ENCODE measurements around the gene ZBTB25.

Gene ZBTB25

DNA sequence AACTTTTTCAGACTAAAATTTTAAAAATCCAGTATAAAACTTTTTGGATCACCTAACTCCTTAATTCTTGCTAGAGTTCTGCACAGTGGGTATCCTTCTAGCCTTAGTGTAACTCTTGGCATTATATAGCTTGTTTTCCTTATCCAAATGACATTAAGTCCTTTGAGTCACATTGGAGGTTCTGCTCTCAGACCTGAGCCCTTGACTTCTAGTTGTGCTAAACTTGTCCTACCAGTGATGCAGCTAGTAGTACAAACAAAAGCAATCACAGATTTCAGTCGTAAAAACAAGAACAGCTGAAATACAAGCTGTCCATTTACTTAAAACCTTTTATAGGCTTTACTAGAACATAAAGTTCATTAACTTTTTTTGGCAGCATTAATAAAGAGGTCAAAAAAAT is 11.4 kb upstream of the ZBTB25 start:
- no peaks in the 10 kb centered on the region for H3K9me3 ChIP-seq (ENCODE audit: control insufficient read depth in 1 of 2, low read length in 2 of 2)
- H3K4me1 ChIP-seq (ENCODE audit: control insufficient read depth in 1 of 2, insufficient read depth in 2 of 2, low read length in 2 of 2) = peaks cover 8 to 32% of the 10 kb centered on the region in 2 donors
- no peak overlapping the region for H3K4me3 ChIP-seq (ENCODE audit: low read depth in 1 of 2, low read length in 2 of 2)
- H3K27me3 ChIP-seq (ENCODE audit: control insufficient read depth in 1 of 2, insufficient read depth in 2 of 2, low read length in 2 of 2) = no peaks in the 10 kb centered on the region
- H3K36me3 ChIP-seq (ENCODE audit: control insufficient read depth in 1 of 2, insufficient read depth in 2 of 2, low read length in 2 of 2) = no peaks in the 10 kb centered on the region
- no peak overlapping the region for H3K9ac ChIP-seq (ENCODE audit: low read depth in 1 of 2, low read length in 2 of 2)
- H3K27ac ChIP-seq (ENCODE audit: low read depth, low read length) = no peak overlapping the region

DNA sequence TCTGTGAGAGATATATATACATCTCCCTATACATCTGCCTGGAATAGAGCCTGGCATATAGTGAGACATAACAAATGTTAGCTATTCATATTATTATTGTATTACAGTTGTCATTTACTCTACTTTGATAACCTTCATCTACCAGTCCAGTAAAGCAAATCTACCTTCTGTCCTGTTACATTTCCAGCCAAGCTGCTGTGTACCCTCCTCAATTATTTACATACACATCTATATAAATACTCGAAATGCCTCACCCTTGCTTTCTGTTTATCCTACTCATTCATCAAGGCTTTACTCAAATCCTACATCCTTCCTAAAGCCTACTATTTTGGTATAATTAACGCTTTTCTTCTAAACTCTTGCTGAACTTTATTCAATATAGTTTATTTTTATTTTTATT is 9.6 kb upstream of the ZBTB25 start:
- peaks cover 15 to 35% of the 10 kb centered on the region in 2 donors for H3K4me1 ChIP-seq (ENCODE audit: control insufficient read depth in 1 of 2, insufficient read depth in 2 of 2, low read length in 2 of 2)
- H3K27ac ChIP-seq (ENCODE audit: low read depth, low read length) = no peak overlapping the region
- H3K9ac ChIP-seq (ENCODE audit: low read depth in 1 of 2, low read length in 2 of 2) = no peak overlapping the region

DNA sequence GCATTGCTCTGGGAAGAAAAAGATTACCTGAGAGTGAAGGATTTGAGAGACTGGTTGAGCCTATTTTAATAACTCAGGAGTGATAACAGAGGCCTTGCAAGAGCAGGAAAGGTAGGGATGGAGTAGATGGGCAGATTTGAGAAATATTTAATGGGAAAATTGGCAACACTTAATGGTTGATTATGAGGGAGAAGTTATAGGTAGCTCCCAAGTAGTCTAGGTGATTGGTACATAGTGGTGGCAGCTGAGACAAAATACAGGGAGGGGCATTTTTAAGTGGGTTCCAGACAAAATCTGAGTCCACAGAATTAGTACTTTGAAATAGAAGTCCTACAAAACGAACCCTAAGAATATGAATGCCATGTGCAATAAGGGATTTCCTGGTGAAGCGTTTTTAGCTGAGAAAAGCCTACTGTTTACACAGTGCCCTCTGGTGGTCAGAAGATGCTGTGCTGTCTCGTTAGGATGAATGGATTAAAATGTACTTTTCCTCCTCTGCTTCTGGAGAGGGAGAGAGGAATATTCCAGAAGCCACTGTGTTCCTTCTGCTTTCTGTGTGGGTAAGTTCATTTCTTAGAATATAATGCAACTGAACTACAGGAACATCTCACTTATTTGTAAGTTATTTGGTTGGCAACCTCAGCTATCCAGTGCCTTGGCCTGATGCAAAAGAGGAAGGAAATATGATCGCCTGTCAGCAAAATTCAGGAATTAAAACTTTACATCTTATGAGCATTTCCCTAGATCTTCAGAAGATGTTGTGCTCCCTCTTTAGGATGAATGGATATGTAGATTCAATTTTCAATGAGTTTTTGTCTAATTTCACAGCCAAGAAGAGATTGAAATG is 7.4 kb upstream of the ZBTB25 start:
- no peaks in the 10 kb centered on the region for H3K36me3 ChIP-seq (ENCODE audit: control insufficient read depth in 1 of 2, insufficient read depth in 2 of 2, low read length in 2 of 2)
- no peak overlapping the region for H3K4me3 ChIP-seq (ENCODE audit: low read depth in 1 of 2, low read length in 2 of 2)
- peaks cover 34 to 54% of the 10 kb centered on the region in 2 donors for H3K4me1 ChIP-seq (ENCODE audit: control insufficient read depth in 1 of 2, insufficient read depth in 2 of 2, low read length in 2 of 2)
- H3K9me3 ChIP-seq (ENCODE audit: control insufficient read depth in 1 of 2, low read length in 2 of 2) = no peaks in the 10 kb centered on the region
- H3K9ac ChIP-seq (ENCODE audit: low read depth in 1 of 2, low read length in 2 of 2) = no peak overlapping the region
- H3K27ac ChIP-seq (ENCODE audit: low read depth, low read length) = no peak overlapping the region
- no peaks in the 10 kb centered on the region for H3K27me3 ChIP-seq (ENCODE audit: control insufficient read depth in 1 of 2, insufficient read depth in 2 of 2, low read length in 2 of 2)

More for the DNA sequence above, 9.6 kb upstream of the ZBTB25 start:
- Histone ChIP-seq H3K27me3 (ENCODE audit: control insufficient read depth in 1 of 2, insufficient read depth in 2 of 2, low read length in 2 of 2) (no peaks in the 10 kb centered on the region), H3K4me3 (ENCODE audit: low read depth in 1 of 2, low read length in 2 of 2) (no peak overlapping the region), H3K36me3 (ENCODE audit: control insufficient read depth in 1 of 2, insufficient read depth in 2 of 2, low read length in 2 of 2) (no peaks in the 10 kb centered on the region), H3K9me3 (ENCODE audit: control insufficient read depth in 1 of 2, low read length in 2 of 2) (no peaks in the 10 kb centered on the region)

DNA sequence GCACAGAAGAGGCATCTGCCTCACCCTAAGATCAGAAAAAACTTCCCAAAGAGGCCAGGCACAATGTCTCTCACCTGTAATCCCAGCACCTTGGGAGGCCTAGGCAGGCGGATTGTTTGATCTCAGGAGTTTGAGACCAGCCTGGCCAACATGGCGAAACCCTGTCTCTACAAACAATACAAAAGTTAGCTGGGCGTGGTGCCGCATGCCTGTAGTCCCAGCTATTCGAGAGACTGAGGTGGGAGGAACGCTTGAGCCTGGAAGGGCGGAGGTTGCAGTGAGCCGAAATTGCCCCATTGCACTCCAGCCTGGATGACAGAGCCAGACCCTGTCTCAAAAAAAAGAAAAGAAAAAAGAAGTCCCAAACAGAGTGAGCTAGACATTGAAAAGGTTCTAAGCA is 5.4 kb upstream of the ZBTB25 start:
- Histone ChIP-seq H3K4me3 (ENCODE audit: low read depth in 1 of 2, low read length in 2 of 2) (no peak overlapping the region), H3K9me3 (ENCODE audit: control insufficient read depth in 1 of 2, low read length in 2 of 2) (no peaks in the 10 kb centered on the region), H3K36me3 (ENCODE audit: control insufficient read depth in 1 of 2, insufficient read depth in 2 of 2, low read length in 2 of 2) (no peaks in the 10 kb centered on the region), H3K9ac (ENCODE audit: low read depth in 1 of 2, low read length in 2 of 2) (no peak overlapping the region), H3K4me1 (ENCODE audit: control insufficient read depth in 1 of 2, insufficient read depth in 2 of 2, low read length in 2 of 2) (peaks cover 41 to 46% of the 10 kb centered on the region in 2 donors), H3K27ac (ENCODE audit: low read depth, low read length) (no peak overlapping the region), H3K27me3 (ENCODE audit: control insufficient read depth in 1 of 2, insufficient read depth in 2 of 2, low read length in 2 of 2) (no peaks in the 10 kb centered on the region)

DNA sequence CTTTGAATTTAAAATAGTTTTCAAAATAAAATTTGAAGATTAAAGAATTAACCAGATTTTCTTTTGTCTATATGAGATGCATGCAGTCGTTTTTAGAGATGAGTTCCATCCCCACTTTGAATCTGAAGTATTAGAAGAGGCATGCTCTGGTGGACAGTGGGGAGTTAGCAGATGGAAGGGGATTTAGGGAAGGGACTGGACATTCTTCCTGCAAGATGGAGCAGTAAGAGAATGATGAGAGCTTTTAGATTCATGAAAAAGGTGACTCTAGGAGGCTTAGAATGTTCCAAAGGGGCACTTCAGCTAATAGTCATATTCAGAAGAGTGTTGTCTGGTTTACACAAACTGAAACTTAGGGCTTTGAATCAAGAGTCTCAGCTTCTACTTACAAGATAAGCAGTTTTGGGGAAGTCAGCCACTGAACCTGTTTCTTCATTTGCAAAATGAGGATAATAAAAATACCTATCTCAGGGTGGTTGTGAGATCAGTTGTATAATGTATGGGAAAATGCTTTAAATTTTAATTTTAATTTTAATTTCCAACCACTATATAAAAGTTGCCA is 4.7 kb upstream of the ZBTB25 start:
- Histone ChIP-seq H3K9ac (ENCODE audit: low read depth in 1 of 2, low read length in 2 of 2) (no peak overlapping the region), H3K4me3 (ENCODE audit: low read depth in 1 of 2, low read length in 2 of 2) (no peak overlapping the region), H3K4me1 (ENCODE audit: control insufficient read depth in 1 of 2, insufficient read depth in 2 of 2, low read length in 2 of 2) (peaks cover 41 to 46% of the 10 kb centered on the region in 2 donors), H3K27me3 (ENCODE audit: control insufficient read depth in 1 of 2, insufficient read depth in 2 of 2, low read length in 2 of 2) (no peaks in the 10 kb centered on the region), H3K36me3 (ENCODE audit: control insufficient read depth in 1 of 2, insufficient read depth in 2 of 2, low read length in 2 of 2) (no peaks in the 10 kb centered on the region), H3K9me3 (ENCODE audit: control insufficient read depth in 1 of 2, low read length in 2 of 2) (no peaks in the 10 kb centered on the region), H3K27ac (ENCODE audit: low read depth, low read length) (no peak overlapping the region)

DNA sequence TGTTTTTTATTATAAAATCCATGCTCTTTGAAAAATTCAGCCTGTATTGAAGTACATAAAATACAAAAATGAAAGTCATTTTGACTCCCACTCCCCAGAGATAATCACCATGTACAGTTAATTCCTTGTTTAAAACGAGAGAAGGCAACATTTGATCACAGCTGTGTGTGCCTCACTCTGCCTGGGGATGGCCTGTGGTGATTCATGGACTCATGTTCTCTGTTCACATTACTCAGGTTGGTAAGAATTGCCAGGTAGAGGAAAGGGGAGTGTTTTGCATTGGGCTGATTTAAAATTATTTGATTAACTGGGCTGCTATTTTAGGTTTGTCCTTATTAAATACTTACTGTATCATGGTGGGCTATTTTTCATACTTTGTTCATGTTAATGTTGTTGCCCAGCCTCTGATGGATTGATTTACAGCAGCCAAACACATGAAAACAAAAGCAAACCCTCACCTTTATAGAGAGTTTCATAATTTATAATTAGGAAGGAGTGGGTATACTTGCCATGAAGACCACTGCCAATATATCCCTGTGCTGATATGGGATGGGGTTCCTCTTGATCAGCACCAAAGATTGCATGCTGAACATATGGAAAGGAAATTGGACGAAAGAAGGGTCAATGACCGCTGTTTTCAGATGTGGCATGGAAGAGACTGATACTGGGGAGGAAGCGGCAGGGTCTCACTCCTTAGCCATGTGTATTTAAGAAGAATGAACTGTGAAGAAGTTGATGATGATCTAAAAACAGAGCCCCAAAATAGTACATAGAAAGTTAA is 3.9 kb upstream of the ZBTB25 start:
- H3K27ac ChIP-seq (ENCODE audit: low read depth, low read length) = no peak overlapping the region
- H3K4me1 ChIP-seq (ENCODE audit: control insufficient read depth in 1 of 2, insufficient read depth in 2 of 2, low read length in 2 of 2) = peaks cover 43 to 46% of the 10 kb centered on the region in 2 donors

DNA sequence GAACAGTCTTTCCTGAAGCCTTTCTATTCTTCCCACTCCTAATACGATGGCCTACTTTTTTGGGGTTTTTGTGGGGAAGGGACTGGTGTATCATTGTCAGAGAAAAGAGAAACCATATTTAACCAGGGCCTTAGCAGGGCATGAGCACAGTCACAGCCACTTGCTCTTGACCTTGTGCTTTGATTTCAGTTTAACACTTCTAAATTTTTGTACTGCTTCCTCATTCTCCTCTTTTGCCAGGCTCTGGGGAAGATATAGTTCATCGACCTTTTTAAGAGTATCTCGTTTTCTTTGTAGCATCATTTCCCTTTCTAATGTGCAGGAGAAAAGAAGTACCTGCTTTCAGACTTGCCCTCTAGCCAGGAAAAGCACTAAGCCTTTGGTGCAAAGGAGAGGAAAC is 3.1 kb upstream of the ZBTB25 start:
- peak overlapping the region; percentile 30 to 93 for H3K9ac ChIP-seq (ENCODE audit: low read depth in 1 of 2, low read length in 2 of 2)
- peak overlapping the region; percentile 50 to 93 for H3K4me3 ChIP-seq (ENCODE audit: low read depth in 1 of 2, low read length in 2 of 2)
- peaks cover 50 to 54% of the 10 kb centered on the region in 2 donors for H3K4me1 ChIP-seq (ENCODE audit: control insufficient read depth in 1 of 2, insufficient read depth in 2 of 2, low read length in 2 of 2)

More for the DNA sequence above, 3.9 kb upstream of the ZBTB25 start:
- Histone ChIP-seq H3K4me3 (ENCODE audit: low read depth in 1 of 2, low read length in 2 of 2) (no peak overlapping the region), H3K27me3 (ENCODE audit: control insufficient read depth in 1 of 2, insufficient read depth in 2 of 2, low read length in 2 of 2) (no peaks in the 10 kb centered on the region), H3K9ac (ENCODE audit: low read depth in 1 of 2, low read length in 2 of 2) (no peak overlapping the region), H3K36me3 (ENCODE audit: control insufficient read depth in 1 of 2, insufficient read depth in 2 of 2, low read length in 2 of 2) (no peaks in the 10 kb centered on the region), H3K9me3 (ENCODE audit: control insufficient read depth in 1 of 2, low read length in 2 of 2) (no peaks in the 10 kb centered on the region)

DNA sequence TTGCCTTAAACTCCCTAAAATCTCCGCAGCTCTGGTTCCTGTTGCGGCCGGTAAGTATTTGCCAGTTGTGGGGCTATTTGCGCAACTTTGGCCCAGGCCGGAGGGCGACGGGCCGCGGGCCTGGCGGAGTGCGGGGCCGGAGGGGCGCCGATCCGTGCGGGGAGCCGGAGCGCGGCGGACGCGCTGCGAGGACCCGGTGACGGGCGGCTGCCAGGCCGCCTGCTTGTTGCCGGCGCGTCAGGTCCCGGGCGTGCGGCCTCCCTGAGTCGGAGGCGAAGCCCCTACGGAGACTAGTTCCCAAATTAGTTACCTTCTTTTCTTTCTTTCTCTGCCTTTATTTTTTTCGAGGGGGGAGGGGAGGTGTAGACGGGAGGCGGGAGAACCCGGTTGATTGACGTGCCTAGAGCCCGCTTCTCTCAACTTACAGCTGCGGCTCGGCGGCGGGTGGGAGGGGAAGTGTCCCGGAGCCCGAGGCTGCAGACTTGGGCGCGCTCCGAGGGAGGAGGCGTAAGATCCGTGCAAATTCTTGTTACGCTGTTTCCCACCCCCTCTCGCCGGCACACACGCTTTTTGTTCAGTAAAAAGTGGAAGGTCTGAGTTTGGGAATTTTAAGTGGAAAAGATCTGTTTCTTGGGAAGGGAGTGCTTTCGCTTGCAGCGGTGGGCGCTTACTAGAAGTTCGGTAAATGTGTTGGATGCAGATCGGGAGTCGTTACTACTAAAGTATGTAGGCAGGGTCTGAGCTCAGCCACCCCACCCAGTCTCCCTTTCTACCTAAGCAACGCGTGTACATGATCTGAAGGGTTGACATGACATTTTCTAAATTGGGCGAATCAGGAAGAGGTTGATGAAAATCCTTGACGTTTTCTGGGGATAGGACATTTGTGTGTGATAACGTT is 1.5 kb upstream of the ZBTB25 start:
- peak overlapping the region; percentile 93 to 94 for H3K4me3 ChIP-seq (ENCODE audit: low read depth in 1 of 2, low read length in 2 of 2)
- H3K27ac ChIP-seq (ENCODE audit: low read depth, low read length) = peak overlapping the region; percentile 100
- H3K9me3 ChIP-seq (ENCODE audit: control insufficient read depth in 1 of 2, low read length in 2 of 2) = no peaks in the 10 kb centered on the region
- H3K27me3 ChIP-seq (ENCODE audit: control insufficient read depth in 1 of 2, insufficient read depth in 2 of 2, low read length in 2 of 2) = no peaks in the 10 kb centered on the region
- peaks cover 43 to 57% of the 10 kb centered on the region in 2 donors for H3K4me1 ChIP-seq (ENCODE audit: control insufficient read depth in 1 of 2, insufficient read depth in 2 of 2, low read length in 2 of 2)
- no peaks in the 10 kb centered on the region for H3K36me3 ChIP-seq (ENCODE audit: control insufficient read depth in 1 of 2, insufficient read depth in 2 of 2, low read length in 2 of 2)
- peak overlapping the region; percentile 93 to 97 for H3K9ac ChIP-seq (ENCODE audit: low read depth in 1 of 2, low read length in 2 of 2)

More for the DNA sequence above, 3.1 kb upstream of the ZBTB25 start:
- H3K9me3 ChIP-seq (ENCODE audit: control insufficient read depth in 1 of 2, low read length in 2 of 2) = no peaks in the 10 kb centered on the region
- no peaks in the 10 kb centered on the region for H3K36me3 ChIP-seq (ENCODE audit: control insufficient read depth in 1 of 2, insufficient read depth in 2 of 2, low read length in 2 of 2)
- peak overlapping the region; percentile 55 for H3K27ac ChIP-seq (ENCODE audit: low read depth, low read length)
- no peaks in the 10 kb centered on the region for H3K27me3 ChIP-seq (ENCODE audit: control insufficient read depth in 1 of 2, insufficient read depth in 2 of 2, low read length in 2 of 2)

DNA sequence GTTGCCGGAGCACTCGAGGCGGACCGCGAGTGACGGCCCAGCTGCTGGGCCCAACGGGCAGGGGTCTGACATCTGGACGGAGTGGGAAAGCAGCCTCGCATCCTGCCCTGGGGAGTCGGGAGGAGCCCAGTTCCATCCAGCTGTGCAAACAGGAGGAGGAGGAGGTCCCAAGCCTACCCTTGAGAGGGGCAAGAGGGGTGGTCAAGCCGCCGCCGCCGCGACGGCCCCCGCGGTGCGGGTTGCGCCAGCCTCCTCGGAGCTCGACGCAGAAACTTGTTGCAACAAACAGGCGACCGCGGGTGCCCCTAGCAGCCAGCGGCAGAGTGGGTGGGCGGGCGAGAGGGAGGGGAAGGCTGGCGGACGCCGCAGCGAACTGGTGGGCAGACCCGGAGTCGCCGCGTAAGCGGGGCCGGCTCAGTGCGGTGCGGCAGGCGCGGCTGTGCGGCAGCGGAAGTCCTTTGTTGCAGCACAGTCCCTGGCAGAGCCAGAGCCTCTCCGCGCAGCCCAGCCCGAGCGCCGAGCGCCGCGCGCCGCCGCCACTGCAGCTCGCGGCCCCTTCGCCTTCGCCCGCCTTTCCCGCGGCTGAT is 765 bp upstream of the ZBTB25 start, which contains the start of gene ZBTB1:
Gene ZBTB1, plus strand, starts transcription at position 461 of the 587 bp plus-strand sequence. CDS start 16,735 bp downstream, outside the sequence.
- H3K9me3 ChIP-seq (ENCODE audit: control insufficient read depth in 1 of 2, low read length in 2 of 2) = no peaks in the 10 kb centered on the region
- H3K36me3 ChIP-seq (ENCODE audit: control insufficient read depth in 1 of 2, insufficient read depth in 2 of 2, low read length in 2 of 2) = no peaks in the 10 kb centered on the region
- H3K27me3 ChIP-seq (ENCODE audit: control insufficient read depth in 1 of 2, insufficient read depth in 2 of 2, low read length in 2 of 2) = no peaks in the 10 kb centered on the region
- H3K27ac ChIP-seq (ENCODE audit: low read depth, low read length) = peak within 1 kb of the TSS; percentile 100
- peak within 1 kb of the TSS; percentile 93 to 94 for H3K4me3 ChIP-seq (ENCODE audit: low read depth in 1 of 2, low read length in 2 of 2)
- H3K9ac ChIP-seq (ENCODE audit: low read depth in 1 of 2, low read length in 2 of 2) = peak within 1 kb of the TSS; percentile 93 to 97
- peaks cover 41 to 57% of the 10 kb centered on the region in 2 donors for H3K4me1 ChIP-seq (ENCODE audit: control insufficient read depth in 1 of 2, insufficient read depth in 2 of 2, low read length in 2 of 2)
